AG20443 (cell line): ENCODE data around the gene CLP1.
"Not testable (repeated sequence)": the region's sequence is repeated elsewhere in the genome, so short reads cannot be mapped to it uniquely, and the experiment has no call there.

Experiments
- DNase-seq: peaks from one replicate; pipeline ENCODE4 v3.0.0; 2012; ENCODE audit warnings: low spot score, mixed read lengths

Gene CLP1

GRCh38 chr11:57667117-57667735 lies 9.7 kb downstream of the CLP1 start:
- DNase-seq = peak; percentile 96

GRCh38 chr11:57667736-57668433 lies 10.3 kb downstream of the CLP1 start, which contains the start of gene ZDHHC5:
Gene ZDHHC5 (plus strand): TSS chr11:57668114. CDS start chr11:57673091, 4,977 bp downstream.
- peak; percentile 99 for DNase-seq

GRCh38 chr11:57668434-57668782 lies 10.8 kb downstream of the CLP1 start:
- peak; percentile 51 for DNase-seq

GRCh38 chr11:57674251-57674650 lies 16.7 kb downstream of the CLP1 start:
- no peak for DNase-seq

GRCh38 chr11:57675176-57675941 lies 17.8 kb downstream of the CLP1 start:
- DNase-seq = no peak

- DNase-seq = no peak
These were observed 21.8 kb downstream of the CLP1 start for GRCh38 chr11:57679396-57679795.

GRCh38 chr11:57680552-57680874 lies 23.0 kb downstream of the CLP1 start:
- DNase-seq = peak; percentile 45

GRCh38 chr11:57681168-57681567 lies 23.6 kb downstream of the CLP1 start:
- no peak for DNase-seq

- DNase-seq = not testable (repeated sequence)
These were observed 32.9 kb downstream of the CLP1 start for GRCh38 chr11:57690474-57690873.

- DNase-seq = no peak
These were observed 41.3 kb downstream of the CLP1 start for GRCh38 chr11:57698843-57699365.

- no peak for DNase-seq
These were observed 42.3 kb downstream of the CLP1 start for GRCh38 chr11:57699813-57700212.

GRCh38 chr11:57700425-57700824 lies 42.9 kb downstream of the CLP1 start:
- no peak for DNase-seq

- DNase-seq = no peak
These were observed 45.8 kb downstream of the CLP1 start for GRCh38 chr11:57703341-57703740.

GRCh38 chr11:57704932-57705331 lies 47.4 kb downstream of the CLP1 start:
- DNase-seq = no peak

- DNase-seq = not testable (repeated sequence)
These were observed 47.9 kb downstream of the CLP1 start for GRCh38 chr11:57705432-57705831.

GRCh38 chr11:57709802-57710367 lies 52.3 kb downstream of the CLP1 start:
- no peak for DNase-seq
